Esophagus squamous epithelium (tissue), 4 donors: Measurements from ENCODE around the gene RRBP1.

Experiments used
- POLR2A ChIP-seq, 4 donors: fragments of 450-650 bp; IDR thresholded peaks; one replicate each; pipeline ENCODE4 v1.6.1; 2017; ENCODE audit warnings: antibody characterized with exemption in 4 of 4, mild to moderate bottlenecking in 4 of 4, moderate library complexity in 3 of 4
- TF ChIP-seq, protein P1 (sequence below), 6 experiments: fragments of 450-650 bp in 4 of 6; fragments of 200-600 bp in 2 of 6; sonication (generic) in 2 of 6; IDR thresholded peaks; one replicate each; pipeline ENCODE4 v1.5.1; 2016 to 2019; ENCODE audit warnings: antibody characterized with exemption in 6 of 6, mild to moderate bottlenecking in 4 of 6, moderate library complexity in 4 of 6

DNA sequence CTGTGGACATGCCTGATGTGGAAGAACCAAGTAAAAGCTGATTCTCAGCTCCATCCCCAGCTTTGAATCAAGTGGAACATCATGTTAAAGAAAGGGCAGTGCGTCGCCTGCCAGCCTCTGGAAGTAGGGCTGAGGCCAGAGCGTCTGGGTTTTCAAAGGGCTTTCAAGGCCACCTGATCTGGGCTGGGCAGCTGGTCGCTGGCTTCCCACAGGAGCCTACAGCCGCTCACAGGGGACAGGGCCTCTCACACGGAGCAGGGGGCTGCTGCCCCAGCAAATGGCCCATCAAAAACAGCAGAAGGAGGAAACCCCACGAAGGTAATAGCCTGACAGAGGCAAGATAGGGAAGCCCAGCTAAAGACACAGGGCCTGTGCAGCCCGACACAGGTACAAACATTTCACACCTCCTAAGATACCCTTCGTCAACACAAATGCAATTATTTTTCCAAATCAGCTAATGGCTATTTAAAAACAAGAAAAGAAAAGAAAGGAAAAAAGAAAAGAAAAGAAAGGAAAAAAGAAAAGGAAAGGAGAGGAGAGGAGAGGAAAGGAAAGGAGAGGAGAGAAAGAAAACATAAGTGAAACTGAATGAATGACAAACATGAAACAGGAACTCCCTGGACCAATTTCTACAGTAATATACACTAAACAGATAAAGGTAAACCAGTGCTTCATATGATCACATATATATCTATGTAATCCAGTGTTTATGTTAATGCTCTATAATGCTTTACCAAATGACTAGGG lies 24.8 kb downstream of the RRBP1 start:
- no peak for TF ChIP-seq POLR2A (IDR thresholded peaks at IDR 0.05)
- TF ChIP-seq, protein P1, sequence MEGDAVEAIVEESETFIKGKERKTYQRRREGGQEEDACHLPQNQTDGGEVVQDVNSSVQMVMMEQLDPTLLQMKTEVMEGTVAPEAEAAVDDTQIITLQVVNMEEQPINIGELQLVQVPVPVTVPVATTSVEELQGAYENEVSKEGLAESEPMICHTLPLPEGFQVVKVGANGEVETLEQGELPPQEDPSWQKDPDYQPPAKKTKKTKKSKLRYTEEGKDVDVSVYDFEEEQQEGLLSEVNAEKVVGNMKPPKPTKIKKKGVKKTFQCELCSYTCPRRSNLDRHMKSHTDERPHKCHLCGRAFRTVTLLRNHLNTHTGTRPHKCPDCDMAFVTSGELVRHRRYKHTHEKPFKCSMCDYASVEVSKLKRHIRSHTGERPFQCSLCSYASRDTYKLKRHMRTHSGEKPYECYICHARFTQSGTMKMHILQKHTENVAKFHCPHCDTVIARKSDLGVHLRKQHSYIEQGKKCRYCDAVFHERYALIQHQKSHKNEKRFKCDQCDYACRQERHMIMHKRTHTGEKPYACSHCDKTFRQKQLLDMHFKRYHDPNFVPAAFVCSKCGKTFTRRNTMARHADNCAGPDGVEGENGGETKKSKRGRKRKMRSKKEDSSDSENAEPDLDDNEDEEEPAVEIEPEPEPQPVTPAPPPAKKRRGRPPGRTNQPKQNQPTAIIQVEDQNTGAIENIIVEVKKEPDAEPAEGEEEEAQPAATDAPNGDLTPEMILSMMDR (IDR thresholded peaks at IDR 0.05): no peak
